ENCODE data around the gene ACOXL.

ACOXL gene

GRCh38 chr2:110744429-110744828 is 12.1 kb downstream of the ACOXL start:
- Histone ChIP-seq H3K36me3 (ENCODE audit: control insufficient read depth, low read depth, low read length) (no peaks in the 10 kb centered on the region), H3K27ac (ENCODE audit: low read length) (no peak overlapping the region), H3K9ac (ENCODE audit: low read length) (no peak overlapping the region), H3K9me3 (ENCODE audit: control insufficient read depth, low read depth, low read length) (no peaks in the 10 kb centered on the region), H3K27me3 (ENCODE audit: control insufficient read depth, insufficient read depth, low read length) (no peaks in the 10 kb centered on the region), H3K4me1 (ENCODE audit: control insufficient read depth, low read depth, low read length) (peaks cover 57% of the 10 kb centered on the region), H3K4me3 (ENCODE audit: low read length) (no peak overlapping the region)

- H3K36me3 ChIP-seq (ENCODE audit: control insufficient read depth, low read depth, low read length), result no peaks in the 10 kb centered on the region
- H3K4me3 ChIP-seq (ENCODE audit: low read length), result no peak overlapping the region
- no peaks in the 10 kb centered on the region for H3K27me3 ChIP-seq (ENCODE audit: control insufficient read depth, insufficient read depth, low read length)
- peaks cover 57% of the 10 kb centered on the region for H3K4me1 ChIP-seq (ENCODE audit: control insufficient read depth, low read depth, low read length)
- H3K9me3 ChIP-seq (ENCODE audit: control insufficient read depth, low read depth, low read length), result no peaks in the 10 kb centered on the region
- no peak overlapping the region for H3K9ac ChIP-seq (ENCODE audit: low read length)
- no peak overlapping the region for H3K27ac ChIP-seq (ENCODE audit: low read length)
Measured at GRCh38 chr2:110745048-110745447, 12.7 kb downstream of the ACOXL start.

GRCh38 chr2:110746586-110747521 is 14.5 kb downstream of the ACOXL start:
- Histone ChIP-seq H3K4me3 (ENCODE audit: low read length) (no peak overlapping the region), H3K9ac (ENCODE audit: low read length) (no peak overlapping the region), H3K27ac (ENCODE audit: low read length) (no peak overlapping the region), H3K9me3 (ENCODE audit: control insufficient read depth, low read depth, low read length) (no peaks in the 10 kb centered on the region), H3K27me3 (ENCODE audit: control insufficient read depth, insufficient read depth, low read length) (no peaks in the 10 kb centered on the region), H3K36me3 (ENCODE audit: control insufficient read depth, low read depth, low read length) (no peaks in the 10 kb centered on the region), H3K4me1 (ENCODE audit: control insufficient read depth, low read depth, low read length) (peaks cover 40% of the 10 kb centered on the region)

- Histone ChIP-seq H3K27ac (ENCODE audit: low read length) (no peak overlapping the region), H3K4me1 (ENCODE audit: control insufficient read depth, low read depth, low read length) (peaks cover 38% of the 10 kb centered on the region), H3K27me3 (ENCODE audit: control insufficient read depth, insufficient read depth, low read length) (no peaks in the 10 kb centered on the region), H3K9me3 (ENCODE audit: control insufficient read depth, low read depth, low read length) (no peaks in the 10 kb centered on the region), H3K4me3 (ENCODE audit: low read length) (no peak overlapping the region), H3K9ac (ENCODE audit: low read length) (no peak overlapping the region), H3K36me3 (ENCODE audit: control insufficient read depth, low read depth, low read length) (no peaks in the 10 kb centered on the region)
Measured at GRCh38 chr2:110747522-110748488, 15.4 kb downstream of the ACOXL start.

GRCh38 chr2:110748489-110748867 is 16.1 kb downstream of the ACOXL start:
- Histone ChIP-seq H3K4me1 (ENCODE audit: control insufficient read depth, low read depth, low read length) (peaks cover 43% of the 10 kb centered on the region), H3K36me3 (ENCODE audit: control insufficient read depth, low read depth, low read length) (no peaks in the 10 kb centered on the region), H3K27ac (ENCODE audit: low read length) (no peak overlapping the region), H3K4me3 (ENCODE audit: low read length) (no peak overlapping the region), H3K9ac (ENCODE audit: low read length) (no peak overlapping the region), H3K9me3 (ENCODE audit: control insufficient read depth, low read depth, low read length) (no peaks in the 10 kb centered on the region), H3K27me3 (ENCODE audit: control insufficient read depth, insufficient read depth, low read length) (no peaks in the 10 kb centered on the region)

GRCh38 chr2:110751642-110752041 is 19.3 kb downstream of the ACOXL start:
- Histone ChIP-seq H3K4me3 (ENCODE audit: low read length) (no peak overlapping the region), H3K27me3 (ENCODE audit: control insufficient read depth, insufficient read depth, low read length) (no peaks in the 10 kb centered on the region)

GRCh38 chr2:110752871-110753270 is 20.5 kb downstream of the ACOXL start:
- Histone ChIP-seq H3K4me3 (ENCODE audit: low read length) (no peak overlapping the region), H3K27me3 (ENCODE audit: control insufficient read depth, insufficient read depth, low read length) (no peaks in the 10 kb centered on the region)

More at GRCh38 chr2:110751642-110752041, 19.3 kb downstream of the ACOXL start:
- no peaks in the 10 kb centered on the region for H3K36me3 ChIP-seq (ENCODE audit: control insufficient read depth, low read depth, low read length)
- H3K4me1 ChIP-seq (ENCODE audit: control insufficient read depth, low read depth, low read length), result peaks cover 39% of the 10 kb centered on the region
- no peak overlapping the region for H3K9ac ChIP-seq (ENCODE audit: low read length)
- H3K27ac ChIP-seq (ENCODE audit: low read length), result no peak overlapping the region
- H3K9me3 ChIP-seq (ENCODE audit: control insufficient read depth, low read depth, low read length), result no peaks in the 10 kb centered on the region

GRCh38 chr2:110755491-110756078 is 23.2 kb downstream of the ACOXL start:
- peaks cover 13% of the 10 kb centered on the region for H3K9me3 ChIP-seq (ENCODE audit: control insufficient read depth, low read depth, low read length)
- H3K4me1 ChIP-seq (ENCODE audit: control insufficient read depth, low read depth, low read length), result peaks cover 16% of the 10 kb centered on the region
- H3K27ac ChIP-seq (ENCODE audit: low read length), result no peak overlapping the region
- no peak overlapping the region for H3K4me3 ChIP-seq (ENCODE audit: low read length)
- no peaks in the 10 kb centered on the region for H3K36me3 ChIP-seq (ENCODE audit: control insufficient read depth, low read depth, low read length)
- no peak overlapping the region for H3K9ac ChIP-seq (ENCODE audit: low read length)
- H3K27me3 ChIP-seq (ENCODE audit: control insufficient read depth, insufficient read depth, low read length), result no peaks in the 10 kb centered on the region

More at GRCh38 chr2:110752871-110753270, 20.5 kb downstream of the ACOXL start:
- H3K9me3 ChIP-seq (ENCODE audit: control insufficient read depth, low read depth, low read length), result no peaks in the 10 kb centered on the region
- no peak overlapping the region for H3K9ac ChIP-seq (ENCODE audit: low read length)
- H3K27ac ChIP-seq (ENCODE audit: low read length), result no peak overlapping the region
- H3K4me1 ChIP-seq (ENCODE audit: control insufficient read depth, low read depth, low read length), result peaks cover 28% of the 10 kb centered on the region
- H3K36me3 ChIP-seq (ENCODE audit: control insufficient read depth, low read depth, low read length), result no peaks in the 10 kb centered on the region

GRCh38 chr2:110759411-110759810 is 27.0 kb downstream of the ACOXL start:
- H3K27ac ChIP-seq (ENCODE audit: low read length), result no peak overlapping the region
- no peak overlapping the region for H3K9ac ChIP-seq (ENCODE audit: low read length)
- H3K4me1 ChIP-seq (ENCODE audit: control insufficient read depth, low read depth, low read length), result peaks cover 9% of the 10 kb centered on the region
- H3K9me3 ChIP-seq (ENCODE audit: control insufficient read depth, low read depth, low read length), result peaks cover 13% of the 10 kb centered on the region
- H3K4me3 ChIP-seq (ENCODE audit: low read length), result no peak overlapping the region
- no peaks in the 10 kb centered on the region for H3K36me3 ChIP-seq (ENCODE audit: control insufficient read depth, low read depth, low read length)
- no peaks in the 10 kb centered on the region for H3K27me3 ChIP-seq (ENCODE audit: control insufficient read depth, insufficient read depth, low read length)

- no peaks in the 10 kb centered on the region for H3K36me3 ChIP-seq (ENCODE audit: control insufficient read depth, low read depth, low read length)
- no peaks in the 10 kb centered on the region for H3K9me3 ChIP-seq (ENCODE audit: control insufficient read depth, low read depth, low read length)
- H3K9ac ChIP-seq (ENCODE audit: low read length), result no peak overlapping the region
- H3K4me3 ChIP-seq (ENCODE audit: low read length), result no peak overlapping the region
- H3K4me1 ChIP-seq (ENCODE audit: control insufficient read depth, low read depth, low read length), result peaks cover 14% of the 10 kb centered on the region
- H3K27me3 ChIP-seq (ENCODE audit: control insufficient read depth, insufficient read depth, low read length), result no peaks in the 10 kb centered on the region
- no peak overlapping the region for H3K27ac ChIP-seq (ENCODE audit: low read length)
Measured at GRCh38 chr2:110764931-110765330, 32.6 kb downstream of the ACOXL start.

- peaks cover 26% of the 10 kb centered on the region for H3K4me1 ChIP-seq (ENCODE audit: control insufficient read depth, low read depth, low read length)
- H3K27me3 ChIP-seq (ENCODE audit: control insufficient read depth, insufficient read depth, low read length), result no peaks in the 10 kb centered on the region
- no peaks in the 10 kb centered on the region for H3K36me3 ChIP-seq (ENCODE audit: control insufficient read depth, low read depth, low read length)
- H3K27ac ChIP-seq (ENCODE audit: low read length), result no peak overlapping the region
- H3K9me3 ChIP-seq (ENCODE audit: control insufficient read depth, low read depth, low read length), result no peaks in the 10 kb centered on the region
- no peak overlapping the region for H3K4me3 ChIP-seq (ENCODE audit: low read length)
- H3K9ac ChIP-seq (ENCODE audit: low read length), result no peak overlapping the region
Measured at GRCh38 chr2:110766291-110766690, 33.9 kb downstream of the ACOXL start.
